ENCODE data around the gene KNG1.

GRCh38 chr3:186682812-186683211 is 34.3 kb upstream of the KNG1 start:
- TF ChIP-seq ZNF274 (IDR thresholded peaks at IDR 0.05; ENCODE audit: low read depth, low read length): no peak
- TF ChIP-seq, protein P1, sequence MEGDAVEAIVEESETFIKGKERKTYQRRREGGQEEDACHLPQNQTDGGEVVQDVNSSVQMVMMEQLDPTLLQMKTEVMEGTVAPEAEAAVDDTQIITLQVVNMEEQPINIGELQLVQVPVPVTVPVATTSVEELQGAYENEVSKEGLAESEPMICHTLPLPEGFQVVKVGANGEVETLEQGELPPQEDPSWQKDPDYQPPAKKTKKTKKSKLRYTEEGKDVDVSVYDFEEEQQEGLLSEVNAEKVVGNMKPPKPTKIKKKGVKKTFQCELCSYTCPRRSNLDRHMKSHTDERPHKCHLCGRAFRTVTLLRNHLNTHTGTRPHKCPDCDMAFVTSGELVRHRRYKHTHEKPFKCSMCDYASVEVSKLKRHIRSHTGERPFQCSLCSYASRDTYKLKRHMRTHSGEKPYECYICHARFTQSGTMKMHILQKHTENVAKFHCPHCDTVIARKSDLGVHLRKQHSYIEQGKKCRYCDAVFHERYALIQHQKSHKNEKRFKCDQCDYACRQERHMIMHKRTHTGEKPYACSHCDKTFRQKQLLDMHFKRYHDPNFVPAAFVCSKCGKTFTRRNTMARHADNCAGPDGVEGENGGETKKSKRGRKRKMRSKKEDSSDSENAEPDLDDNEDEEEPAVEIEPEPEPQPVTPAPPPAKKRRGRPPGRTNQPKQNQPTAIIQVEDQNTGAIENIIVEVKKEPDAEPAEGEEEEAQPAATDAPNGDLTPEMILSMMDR (IDR thresholded peaks at IDR 0.05 in 2 of 3, conservative IDR thresholded peaks at IDR 0.05 in 1 of 3; ENCODE audit: borderline replicate concordance in 1 of 3, insufficient read depth in 1 of 3, low read depth in 2 of 3, low read length in 2 of 3): no peak
- TF ChIP-seq CEBPB (IDR thresholded peaks at IDR 0.05; ENCODE audit: low read depth): no peak

Data from HCT116 (cell line).